AG08396 (cell line): ENCODE results near the gene SPR.
"Not testable (repeated sequence)": the region's sequence is repeated elsewhere in the genome, so short reads cannot be mapped to it uniquely, and the experiment has no call there.

ENCODE experiments used
- DNase-seq: peaks from one replicate; pipeline ENCODE4 v3.0.0; 2012; ENCODE audit warnings: low spot score, mixed read lengths

Gene SPR

DNA sequence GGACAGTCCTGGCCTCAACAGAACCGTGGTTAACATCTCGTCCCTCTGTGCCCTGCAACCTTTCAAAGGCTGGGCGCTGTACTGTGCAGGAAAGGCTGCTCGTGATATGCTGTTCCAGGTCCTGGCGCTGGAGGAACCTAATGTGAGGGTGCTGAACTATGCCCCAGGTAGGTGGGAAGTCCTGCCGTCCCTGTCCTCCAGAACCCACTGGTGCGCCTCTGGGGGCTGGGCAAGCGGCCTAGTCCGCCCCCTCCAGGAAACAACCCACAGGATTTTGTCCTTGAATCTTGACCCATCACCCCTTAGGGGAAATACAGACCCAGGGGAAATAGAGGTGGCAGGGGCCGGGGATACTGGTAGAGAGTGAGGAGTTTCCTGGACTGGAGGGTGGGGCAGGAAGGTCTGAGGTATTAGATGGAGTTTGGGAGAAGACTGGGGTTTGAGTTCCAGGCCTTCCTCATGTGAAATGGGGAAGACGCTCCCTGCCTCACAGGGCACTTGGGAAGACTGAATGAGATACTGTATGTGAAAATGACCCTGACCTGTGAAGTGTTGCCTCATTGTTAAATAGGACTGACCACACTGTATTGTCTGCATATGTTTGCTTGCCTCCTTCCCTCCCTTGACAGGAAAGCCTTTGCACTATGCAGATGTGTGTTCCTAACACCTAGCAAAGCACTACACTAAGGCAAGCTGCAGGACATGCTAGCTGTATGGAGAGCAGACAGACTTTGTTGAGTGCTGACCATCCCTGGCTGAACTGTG lies 1.4 kb downstream of the SPR start:
- no peak for DNase-seq

DNA sequence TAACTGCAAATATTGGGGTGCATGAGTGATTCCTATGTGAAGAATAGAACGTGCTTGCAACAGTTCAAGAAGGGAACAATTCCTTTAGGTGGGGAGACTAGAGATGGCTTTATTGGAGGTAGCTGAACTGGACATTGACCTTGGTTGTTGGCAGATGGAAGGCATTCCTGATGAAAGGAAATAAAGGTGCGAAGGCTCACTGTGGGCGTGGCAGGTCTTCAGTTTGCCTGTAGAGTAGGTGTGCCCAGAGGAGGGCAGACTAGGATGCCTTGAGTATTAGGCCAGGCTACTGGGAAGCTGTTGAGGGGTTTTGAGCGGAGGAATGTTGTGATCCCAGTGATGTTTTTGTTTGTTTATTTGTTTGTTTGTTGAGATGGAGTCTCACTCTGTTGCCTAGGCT lies 2.8 kb downstream of the SPR start:
- no peak for DNase-seq

DNA sequence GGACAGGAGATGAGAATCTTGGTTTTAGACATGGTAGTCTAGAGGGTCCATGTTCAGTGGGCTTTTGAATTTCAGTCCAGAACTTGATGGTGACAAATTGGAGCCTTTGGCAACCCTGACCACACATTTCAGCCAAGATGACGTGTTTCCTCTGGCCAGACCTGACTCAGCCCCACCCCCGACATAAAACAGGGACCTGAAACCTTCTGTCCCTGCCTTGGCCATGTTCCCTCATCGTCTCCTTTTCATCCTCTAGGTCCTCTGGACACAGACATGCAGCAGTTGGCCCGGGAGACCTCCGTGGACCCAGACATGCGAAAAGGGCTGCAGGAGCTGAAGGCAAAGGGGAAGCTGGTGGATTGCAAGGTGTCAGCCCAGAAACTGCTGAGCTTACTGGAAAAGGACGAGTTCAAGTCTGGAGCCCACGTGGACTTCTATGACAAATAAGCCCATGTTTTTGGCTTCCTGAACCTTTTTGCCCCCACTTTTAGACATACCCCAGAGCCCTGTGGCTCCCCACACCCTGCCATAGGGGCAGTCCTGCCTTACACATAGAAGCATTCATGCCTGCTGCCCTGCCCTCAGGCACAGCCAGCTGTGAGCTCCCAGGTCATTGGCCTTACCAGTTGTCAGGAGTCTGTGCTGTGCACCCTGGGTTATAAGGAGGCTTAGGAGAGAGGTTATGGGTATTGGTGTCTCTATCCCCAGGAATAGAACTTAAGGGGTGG lies 4.0 kb downstream of the SPR start:
- no peak for DNase-seq

DNA sequence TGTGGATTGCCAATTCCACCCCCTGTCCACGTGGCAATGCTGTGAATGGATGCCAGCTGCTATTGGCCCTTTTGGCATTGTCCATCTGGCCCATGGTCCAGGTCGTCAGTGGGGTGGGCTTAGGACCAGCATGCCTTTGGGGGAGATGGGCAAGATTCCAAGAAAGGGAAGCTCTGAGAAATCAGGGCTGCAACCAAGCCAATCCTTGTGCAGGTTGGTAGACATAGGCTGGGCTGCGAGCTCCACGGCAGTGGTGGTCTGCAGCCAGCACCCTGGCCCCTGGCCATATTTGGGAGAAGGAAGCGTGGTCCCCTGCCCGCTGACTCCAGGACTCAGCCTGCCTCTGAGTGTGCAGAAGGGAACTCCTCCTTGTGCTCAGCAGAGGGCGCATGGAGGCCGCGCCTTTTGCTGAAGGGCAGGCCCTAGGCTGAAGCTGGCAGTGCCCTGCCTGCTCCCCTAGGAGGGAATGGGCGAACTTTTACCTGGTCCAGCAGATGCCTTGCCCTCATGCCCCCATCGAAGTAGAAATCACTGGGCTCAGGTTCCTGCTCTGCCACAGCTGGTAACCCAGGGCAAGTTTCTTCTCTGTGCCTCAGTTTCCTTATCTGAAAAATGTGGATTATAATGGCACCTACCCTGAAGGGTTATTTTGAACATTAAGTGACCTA lies 5.4 kb downstream of the SPR start:
- peak; percentile 87 for DNase-seq

DNA sequence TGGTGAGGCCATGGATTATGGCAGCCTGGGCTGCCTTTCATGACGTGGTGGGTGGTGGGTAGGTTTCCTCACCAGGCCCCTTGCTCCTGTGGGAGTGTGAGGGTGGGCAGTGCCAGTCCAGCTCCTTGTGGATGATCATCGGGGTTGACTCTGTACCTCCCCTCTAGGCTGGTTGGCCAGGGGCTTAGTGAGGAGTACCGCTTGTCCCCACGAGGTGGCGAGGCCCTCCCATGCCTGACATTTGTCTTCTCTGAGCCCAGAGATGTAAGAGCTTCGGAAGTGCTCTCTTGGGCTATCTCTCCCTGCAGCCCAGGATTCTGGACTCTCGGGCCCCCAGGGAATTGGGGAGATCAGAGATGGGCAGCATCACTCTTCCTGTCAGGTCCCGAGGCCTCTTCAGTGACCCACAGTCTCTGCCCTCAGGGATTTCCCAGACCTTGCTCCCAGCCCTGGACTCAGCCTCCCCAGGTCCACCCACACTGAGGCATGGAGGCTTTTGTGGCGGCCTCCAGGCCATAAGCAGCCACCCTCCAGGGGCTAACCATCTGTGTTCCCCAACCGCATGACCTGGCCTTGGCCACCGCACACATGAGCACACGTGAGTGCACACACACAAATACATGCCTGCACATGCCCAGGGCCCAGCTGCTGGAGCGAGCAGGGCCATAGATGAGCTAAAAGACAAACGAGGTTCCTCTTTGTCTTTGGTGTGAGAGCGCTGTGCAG lies 6.5 kb downstream of the SPR start:
- DNase-seq = peak; percentile 72

DNA sequence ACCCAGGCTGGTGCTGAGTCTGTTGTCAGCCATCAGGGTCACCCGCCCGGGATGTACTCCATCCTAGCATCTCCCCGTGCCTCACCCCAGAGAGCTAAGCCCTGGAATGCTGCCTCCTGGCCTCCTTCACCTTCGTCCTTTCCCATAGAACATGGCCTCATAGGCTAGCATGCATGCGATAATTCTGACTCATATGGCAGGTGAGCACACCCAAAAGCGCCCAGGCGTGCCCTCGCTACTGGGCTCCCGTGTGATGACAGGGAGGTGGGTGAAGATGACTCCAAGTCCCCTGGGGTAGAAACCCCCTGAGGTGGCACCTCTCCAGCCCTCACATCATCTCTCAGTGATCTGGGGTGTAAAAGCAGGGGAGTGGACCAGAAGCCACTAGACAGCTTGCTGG lies 7.3 kb downstream of the SPR start:
- DNase-seq = no peak

DNA sequence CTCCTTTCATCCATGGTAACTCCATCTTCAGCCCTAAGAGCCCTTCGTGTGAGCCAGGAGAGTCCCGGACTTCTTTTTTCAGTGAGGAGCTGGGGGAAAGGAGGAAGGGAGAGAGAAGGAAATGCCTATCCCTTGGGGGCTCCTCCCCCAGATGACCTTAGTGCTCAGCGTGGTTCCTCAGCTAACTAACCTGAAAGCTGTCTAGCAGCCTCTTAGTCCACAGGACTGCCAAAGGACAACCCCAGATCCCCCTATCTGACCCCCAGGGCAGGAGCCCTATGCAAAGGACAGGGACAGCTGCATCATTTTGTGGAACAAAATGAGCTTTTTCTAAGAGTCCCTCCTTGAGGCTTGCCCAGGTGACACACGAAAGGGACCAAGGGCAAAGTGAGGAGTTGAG lies 7.9 kb downstream of the SPR start:
- no peak for DNase-seq

DNA sequence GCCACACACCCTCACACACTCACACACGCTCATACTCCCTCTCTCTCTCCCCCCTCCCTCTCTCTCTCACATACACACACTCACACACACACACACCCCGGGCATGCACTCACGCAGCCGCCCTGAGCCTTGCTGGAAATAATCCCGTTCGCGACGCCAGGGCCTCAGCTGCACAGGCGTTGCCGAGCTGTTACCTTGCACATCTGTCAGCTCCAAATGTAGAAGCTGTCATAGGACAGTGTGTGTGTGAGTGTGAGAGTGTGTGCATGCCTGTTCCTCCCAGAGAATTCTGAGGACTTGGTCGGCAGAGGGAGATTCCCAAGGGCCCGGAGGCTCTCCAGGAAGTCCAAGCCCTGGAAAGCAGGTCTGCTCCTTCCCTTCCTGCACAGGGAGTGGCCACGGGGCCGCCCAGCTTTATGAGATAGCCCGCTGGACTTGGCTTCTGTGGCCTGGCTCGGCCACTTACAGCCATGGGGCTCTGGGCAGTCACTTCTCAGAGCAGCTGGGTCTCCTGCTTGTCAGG lies 8.6 kb downstream of the SPR start:
- DNase-seq = no peak

DNA sequence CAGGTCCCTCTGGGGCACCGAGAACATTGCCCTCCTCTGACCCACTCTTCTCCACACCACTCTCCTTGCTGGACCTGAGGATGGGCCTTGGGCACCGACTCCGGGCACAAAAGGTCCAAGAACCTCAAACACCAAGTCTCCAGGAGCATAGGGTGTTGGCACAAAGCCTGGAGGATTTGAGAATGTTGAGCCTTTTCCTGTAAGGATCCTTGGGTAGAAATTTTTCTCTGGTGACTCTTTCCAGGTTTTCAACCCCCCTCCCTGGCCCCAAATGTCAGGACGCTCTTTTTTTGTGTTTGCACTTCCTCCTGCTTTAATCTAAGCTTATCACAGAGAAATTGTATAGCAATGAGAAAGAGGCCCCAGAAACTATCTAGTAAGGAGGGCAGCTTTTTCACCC lies 9.2 kb downstream of the SPR start:
- DNase-seq = no peak

DNA sequence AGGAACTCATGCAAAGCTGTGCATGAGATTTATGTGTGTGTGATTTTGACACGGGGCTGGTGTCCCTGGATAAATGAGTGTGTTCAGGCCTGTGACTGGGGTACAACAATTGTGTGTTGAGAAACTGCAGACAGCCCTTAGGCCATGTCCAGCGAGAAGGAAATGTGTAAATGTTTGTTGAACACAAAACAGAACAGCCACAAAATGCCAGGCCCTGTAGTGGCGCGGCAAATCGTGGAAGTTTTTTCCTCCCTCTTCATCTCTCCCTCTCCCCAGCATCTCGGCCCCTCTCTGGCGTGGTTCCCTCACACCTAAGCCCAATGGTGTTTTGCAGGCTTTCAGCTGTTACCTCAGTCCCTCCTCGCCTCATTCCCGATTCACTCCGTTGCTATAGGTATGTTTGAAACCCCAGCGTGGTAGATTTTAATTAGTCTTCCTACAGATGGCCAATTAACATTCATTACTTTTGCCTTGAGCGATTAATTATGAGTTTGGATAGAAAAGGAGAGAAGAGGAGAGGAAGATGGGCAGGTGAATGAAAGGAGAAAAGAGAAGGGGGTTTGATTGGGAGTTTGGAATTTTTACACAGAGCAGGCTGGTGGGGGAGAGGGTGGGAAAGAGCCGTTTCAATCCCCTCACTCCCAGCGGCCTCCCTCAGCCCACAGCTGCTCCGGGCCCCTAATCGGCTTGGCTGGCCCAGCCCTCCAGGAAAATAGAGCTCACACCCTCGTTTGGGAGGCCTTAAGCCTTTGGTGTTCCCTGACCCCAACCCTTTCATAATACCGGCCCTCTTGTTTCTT lies 10.8 kb downstream of the SPR start:
- no peak for DNase-seq

DNA sequence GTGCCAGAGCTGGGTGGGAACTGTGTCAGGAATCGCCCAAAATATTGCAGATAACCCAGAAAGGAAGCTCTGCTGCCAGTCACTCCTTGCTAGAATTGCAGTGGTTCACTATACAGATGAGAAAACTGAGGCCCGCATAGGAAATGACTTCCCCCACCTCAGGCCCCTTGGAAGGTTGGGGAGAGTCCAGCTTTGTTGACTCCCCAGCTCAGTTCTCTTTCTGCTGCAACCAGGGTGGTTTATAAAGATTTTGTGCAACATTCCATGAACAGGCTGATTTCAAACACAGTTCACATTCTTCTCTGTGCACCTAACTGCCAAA lies 11.3 kb downstream of the SPR start:
- no peak for DNase-seq

DNA sequence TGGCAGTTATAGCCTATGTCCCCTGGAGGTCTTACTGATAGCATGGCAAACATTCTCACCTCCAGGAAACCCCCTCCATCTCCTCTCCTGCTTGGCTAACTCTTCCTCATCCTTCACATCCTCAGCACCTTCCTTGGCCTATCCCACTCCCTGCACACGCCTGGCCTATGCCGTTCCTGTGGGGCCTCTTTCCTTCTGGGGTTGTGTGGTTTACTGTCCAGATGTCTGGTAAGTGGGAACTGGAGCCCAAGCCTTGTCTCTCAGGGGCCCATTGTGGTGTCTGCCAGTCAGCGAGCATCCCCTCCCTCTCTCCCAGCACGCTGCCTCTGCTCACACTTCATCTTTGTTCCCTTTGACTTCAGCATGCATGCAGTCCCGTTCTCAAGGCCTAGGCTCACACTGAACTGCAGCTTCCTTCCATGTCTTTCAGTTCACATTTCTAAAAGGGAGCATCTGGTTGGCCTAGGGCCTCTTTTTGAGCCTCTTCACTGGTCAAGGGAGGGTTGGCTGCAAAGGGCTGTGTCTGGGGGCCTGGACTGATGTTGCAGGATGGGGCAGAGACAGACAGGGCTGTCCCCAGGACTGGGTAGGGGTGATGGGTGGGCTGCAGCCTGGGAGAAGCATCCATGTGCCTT lies 13.1 kb downstream of the SPR start:
- DNase-seq = no peak

DNA sequence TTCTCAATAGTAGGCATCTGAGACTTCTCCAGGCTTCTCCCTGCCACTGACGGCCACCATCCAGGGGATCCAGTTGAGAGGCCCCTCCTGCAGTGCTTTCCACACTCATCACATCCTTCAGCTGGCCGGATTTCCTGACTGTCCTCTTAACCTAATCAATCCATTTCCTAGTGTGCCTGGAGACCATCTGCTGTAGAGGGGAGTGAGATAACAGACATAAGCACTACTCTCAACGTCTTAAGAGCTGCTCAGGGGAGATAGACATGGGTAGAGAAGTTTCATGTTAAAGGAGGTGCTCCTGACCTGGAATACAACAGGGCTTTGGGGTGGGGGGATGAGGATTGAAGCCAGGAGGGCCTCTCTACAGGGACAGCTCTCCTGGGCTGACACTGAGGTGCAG lies 14.2 kb downstream of the SPR start:
- no peak for DNase-seq

DNA sequence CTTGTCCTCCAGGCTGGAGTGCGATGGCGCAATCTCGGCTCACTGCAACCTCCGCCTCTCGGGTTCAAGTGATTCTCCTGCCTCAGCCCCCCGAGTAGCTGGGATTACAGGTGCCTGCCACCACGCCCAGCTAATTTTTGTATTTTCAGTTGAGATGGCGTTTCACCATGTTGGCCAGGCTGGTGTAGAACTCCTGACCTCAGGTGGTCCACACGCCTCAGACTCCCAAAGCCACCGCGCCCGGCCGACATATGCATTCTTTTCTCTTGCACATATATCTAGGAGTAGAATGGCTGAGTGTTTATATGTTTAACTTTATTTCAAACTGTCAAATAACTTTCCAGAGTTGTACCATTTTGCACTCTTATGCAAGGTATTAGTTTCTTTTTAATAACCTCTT lies 20.2 kb downstream of the SPR start:
- not testable (repeated sequence) for DNase-seq

DNA sequence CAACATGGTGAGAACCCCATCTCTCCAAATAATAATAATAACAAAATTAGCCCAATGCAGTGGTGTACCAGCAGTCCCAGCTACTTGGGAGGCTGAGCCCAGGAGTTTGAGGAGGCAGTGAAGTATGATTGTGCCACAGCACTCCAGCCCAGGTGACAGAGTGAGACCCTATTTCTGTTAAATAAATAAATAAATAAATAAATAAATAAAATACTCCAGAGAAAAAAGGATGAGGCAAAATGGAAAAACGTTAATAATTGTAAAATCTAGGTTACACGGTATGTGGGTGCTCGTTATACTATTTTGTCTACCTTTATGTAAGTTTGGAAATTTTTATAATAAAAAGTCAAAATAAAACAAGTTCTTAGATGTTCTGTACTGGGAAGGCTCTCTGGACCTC lies 21.5 kb downstream of the SPR start:
- DNase-seq = no peak

DNA sequence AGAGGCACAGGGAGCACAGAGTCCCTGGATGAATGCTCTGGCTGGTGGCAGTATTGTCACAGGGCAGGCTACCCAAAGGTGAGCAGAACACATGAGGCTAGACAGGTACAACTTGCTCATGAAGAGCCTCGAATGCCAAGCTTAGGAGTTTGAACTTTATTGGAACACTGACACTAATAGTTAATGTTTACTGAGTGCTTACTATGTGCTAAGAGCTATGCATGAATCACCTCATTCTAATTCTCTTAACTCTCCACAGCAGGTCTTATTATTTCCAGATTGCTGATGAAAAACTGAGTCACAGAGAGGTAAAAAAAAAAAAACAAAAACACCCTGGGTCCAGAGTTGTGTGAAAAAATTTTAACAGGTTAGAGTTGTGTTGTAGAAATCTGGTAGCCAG lies 24.0 kb downstream of the SPR start:
- no peak for DNase-seq

DNA sequence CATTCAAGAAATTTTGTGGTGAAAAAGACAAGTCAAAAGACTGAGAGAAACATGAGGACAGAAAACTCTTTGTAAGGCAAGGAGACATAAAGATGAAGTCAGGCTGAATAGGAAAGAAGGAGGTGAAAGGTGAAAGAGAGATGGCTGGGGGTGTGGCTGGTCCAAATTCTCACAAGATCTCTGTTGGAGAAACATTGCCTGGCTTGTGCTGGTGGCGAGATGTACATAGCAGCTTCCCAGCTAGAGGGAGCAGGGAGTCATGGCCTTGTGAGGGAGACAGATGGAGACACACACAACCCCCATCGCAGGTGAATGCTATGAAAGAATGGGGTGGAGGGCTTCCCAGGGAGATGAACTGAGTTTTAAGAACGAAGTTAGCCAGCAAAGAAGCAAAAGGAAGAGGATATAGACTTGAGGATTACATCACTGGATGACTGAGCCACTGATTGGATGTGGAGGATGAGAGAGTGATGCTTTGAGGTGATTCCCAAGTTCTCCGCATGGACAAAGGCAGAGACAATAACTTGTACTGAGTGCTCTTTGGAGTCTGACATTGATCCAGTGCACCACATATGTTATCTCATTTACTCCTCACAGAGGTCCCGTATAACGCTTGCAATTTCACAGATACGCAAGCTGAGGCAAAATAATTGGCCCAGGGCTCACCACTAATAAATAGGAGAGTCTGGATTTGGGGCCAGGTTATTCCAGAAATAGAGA lies 26.4 kb downstream of the SPR start:
- no peak for DNase-seq

DNA sequence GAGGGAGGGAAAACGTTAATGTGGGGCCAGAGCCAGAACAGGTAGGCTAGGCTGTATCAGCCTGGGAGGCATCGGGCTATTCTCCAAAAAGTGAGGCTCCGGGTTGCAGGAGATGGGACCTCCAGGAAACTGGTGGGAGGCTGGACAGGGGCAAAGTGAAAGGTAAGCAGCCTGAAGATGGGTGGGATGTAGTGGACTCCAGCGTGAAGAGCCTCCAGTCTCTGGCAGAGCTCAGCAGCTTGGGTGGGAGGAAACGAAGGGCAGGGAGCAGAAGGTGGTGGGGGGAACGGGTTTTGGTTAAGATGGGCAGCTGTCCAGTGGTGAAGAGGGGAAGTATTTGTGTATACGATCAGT lies 27.0 kb downstream of the SPR start:
- no peak for DNase-seq

DNA sequence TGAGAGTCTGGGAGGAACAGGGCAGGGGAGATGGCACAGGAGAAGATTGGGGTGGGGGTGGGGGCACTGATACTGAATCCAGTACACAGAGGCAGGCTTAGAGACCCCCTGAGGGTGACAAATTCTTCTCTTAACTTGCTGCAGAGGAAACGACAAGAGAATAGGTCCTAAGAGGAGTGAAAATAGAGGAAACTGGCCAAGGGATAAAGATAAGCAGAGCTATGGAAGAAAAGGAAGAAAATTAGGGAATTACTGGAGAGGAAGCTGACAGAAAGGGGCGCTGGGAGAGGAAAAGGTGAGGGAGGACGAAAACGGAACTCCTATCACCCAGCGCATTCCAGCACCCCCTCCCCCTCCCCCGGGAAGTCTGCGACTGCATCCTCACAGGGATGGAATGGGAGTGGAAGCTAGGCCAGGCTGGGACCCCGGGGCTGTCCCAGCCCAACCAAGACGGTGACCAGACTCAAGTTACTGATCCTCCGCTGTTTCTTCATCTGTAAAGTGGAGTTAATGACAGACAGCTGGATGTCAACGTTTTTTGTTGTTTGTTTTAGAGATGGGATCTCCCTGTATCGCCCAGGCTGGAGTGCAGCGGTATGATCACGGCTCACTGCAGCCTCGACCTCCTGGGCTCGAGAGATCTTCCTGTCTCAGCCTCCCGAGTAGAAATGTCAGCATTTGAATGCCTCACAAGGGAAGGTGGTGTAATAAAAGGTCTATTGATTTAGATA lies 27.5 kb downstream of the SPR start:
- DNase-seq = peak; percentile 12

DNA sequence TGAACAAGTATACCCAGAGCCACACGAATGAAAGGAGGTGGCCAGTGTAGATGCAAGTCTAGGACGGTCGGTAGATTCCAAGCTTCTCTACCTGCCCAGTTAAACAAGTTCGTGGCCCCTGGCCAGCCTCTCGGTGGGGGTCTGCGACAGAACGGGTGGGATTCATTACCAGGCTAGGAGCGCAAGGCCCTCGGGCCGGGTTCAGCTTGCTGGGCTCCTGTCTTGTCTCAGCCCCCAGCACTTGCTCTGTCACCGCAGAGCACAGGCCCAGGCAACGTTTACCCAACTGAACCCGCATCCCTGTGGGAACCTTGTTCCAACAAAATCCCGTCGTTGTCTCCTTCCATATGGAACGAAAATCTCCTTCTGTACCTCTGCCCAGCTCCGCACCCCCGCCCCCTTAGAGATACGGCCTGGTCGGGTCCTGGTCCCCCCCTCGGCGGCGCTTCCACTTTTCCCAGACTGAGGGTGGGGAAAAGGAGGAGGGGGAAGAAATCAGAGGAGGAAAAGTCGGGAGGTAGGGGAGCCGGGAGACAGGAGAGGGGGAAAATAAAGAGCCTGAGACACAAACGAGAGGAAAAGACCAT lies 28.2 kb downstream of the SPR start:
- DNase-seq = no peak
